Retinal pigment epithelial cell (primary cell): ENCODE measurements around the gene REM1.

Source experiments
- DNase-seq: peaks from one replicate; pipeline ENCODE4 v3.0.0-alpha.2; 2010; ENCODE audit warnings: low read depth
- H3K4me3 ChIP-seq: 2 replicates; pipeline ENCODE4 v1.5.1; 2011; ENCODE audit warnings: mild to moderate bottlenecking, low read length, control low read depth, moderate library complexity
- TF ChIP-seq, protein P1 (sequence below): conservative IDR thresholded peaks from 2 replicates; pipeline ENCODE4 v1.5.1; 2011; ENCODE audit warnings: low read depth, low read length, control low read depth, inconsistent platforms

Gene REM1

DNA sequence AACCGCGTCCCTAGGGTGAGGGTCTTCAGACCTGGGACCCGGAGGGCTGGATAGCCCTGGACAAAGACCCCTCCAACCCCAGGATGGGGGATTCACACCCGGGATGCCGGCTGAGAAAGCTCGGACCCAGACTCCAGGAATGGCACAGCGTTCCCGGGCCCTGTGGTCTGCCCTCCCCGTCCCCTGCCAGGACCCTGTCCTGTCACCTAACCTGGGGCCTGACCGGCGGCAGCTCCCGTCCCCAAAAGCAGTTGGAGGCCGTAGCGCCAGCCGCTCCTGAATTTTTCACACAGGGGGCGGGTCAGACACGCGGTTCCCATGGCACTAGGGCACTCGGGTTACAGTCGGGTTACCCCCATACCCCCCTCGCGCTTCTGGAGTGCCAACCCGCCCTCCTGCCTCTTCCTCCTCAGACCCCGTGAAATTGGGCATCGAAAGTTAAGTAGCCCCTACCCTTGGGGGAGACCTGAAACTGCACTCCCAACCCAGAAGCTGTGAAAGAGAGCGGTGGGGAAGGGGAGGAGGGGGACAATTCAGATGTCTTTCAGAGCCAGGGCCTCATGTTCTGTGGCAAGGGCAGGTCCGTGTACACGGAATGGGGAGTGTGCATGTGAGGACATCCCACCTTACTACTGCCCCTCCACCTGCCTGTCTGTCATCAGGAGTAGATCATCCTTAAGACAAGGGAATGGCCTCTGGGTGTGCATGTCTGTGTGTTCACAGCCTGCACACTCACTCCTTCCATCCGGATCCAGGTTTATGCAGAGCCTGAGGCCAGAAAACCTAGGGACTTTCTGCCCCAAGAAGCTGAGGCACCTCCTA is 595 bp downstream of the REM1 start:
- TF ChIP-seq, protein P1, sequence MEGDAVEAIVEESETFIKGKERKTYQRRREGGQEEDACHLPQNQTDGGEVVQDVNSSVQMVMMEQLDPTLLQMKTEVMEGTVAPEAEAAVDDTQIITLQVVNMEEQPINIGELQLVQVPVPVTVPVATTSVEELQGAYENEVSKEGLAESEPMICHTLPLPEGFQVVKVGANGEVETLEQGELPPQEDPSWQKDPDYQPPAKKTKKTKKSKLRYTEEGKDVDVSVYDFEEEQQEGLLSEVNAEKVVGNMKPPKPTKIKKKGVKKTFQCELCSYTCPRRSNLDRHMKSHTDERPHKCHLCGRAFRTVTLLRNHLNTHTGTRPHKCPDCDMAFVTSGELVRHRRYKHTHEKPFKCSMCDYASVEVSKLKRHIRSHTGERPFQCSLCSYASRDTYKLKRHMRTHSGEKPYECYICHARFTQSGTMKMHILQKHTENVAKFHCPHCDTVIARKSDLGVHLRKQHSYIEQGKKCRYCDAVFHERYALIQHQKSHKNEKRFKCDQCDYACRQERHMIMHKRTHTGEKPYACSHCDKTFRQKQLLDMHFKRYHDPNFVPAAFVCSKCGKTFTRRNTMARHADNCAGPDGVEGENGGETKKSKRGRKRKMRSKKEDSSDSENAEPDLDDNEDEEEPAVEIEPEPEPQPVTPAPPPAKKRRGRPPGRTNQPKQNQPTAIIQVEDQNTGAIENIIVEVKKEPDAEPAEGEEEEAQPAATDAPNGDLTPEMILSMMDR = no peak
- DNase-seq = no peak
- no peak overlapping the region for H3K4me3 ChIP-seq

DNA sequence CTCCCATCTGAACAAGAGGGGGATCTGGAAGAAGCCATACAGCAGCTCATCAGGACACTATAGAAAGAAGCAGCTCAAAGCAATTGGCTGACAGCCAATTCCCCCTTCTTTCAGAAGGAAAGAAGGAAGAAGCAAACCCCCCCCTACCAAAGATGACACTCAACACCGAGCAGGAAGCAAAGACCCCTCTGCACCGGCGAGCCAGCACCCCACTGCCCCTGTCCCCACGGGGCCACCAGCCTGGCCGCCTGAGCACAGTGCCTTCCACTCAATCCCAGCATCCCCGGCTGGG is 1.2 kb downstream of the REM1 start:
- TF ChIP-seq, protein P1 = no peak
- DNase-seq = no peak
- H3K4me3 ChIP-seq = no peak overlapping the region

DNA sequence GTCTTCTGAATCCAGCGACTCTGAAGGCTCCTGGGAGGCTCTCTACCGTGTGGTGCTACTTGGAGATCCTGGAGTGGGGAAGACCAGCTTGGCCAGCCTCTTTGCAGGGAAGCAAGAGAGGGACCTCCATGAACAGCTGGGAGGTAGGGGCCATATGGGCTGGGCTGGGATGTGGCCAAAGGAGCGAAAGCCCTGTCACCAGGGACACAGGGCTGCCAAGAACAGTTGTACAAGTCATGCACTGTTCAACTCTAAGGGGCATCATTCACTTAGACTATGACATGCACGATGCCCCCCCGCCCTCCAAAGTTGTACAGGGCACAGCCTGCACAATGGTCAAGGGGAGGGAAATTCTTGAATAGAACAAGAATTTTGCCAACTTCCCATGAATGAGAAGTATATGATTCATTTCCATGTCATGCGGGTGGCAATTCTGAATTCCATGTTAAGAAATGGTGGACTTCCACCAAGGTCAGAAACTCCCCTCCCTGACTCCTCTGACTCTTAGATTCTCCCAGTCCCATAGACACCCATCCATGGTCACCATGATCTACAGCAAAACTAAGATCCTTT is 1.6 kb downstream of the REM1 start:
- DNase-seq = no peak
- H3K4me3 ChIP-seq = no peak overlapping the region
- TF ChIP-seq, protein P1 = no peak

DNA sequence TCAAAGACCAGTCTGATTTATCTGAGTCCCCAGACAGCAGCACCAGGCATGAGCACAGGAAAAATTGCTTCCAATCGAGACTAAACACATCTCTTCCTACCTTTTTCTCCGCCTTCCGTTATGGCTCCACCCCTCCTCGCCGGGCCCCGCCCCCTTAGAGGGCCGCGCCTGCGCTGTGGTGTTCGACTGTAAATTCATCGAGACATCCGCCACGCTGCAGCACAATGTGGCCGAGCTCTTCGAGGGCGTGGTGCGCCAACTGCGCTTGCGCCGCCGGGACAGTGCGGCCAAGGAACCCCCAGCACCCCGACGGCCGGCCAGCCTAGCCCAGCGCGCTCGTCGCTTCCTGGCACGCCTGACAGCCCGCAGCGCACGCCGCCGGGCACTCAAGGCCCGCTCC is 8.9 kb downstream of the REM1 start:
- TF ChIP-seq, protein P1 = no peak
- DNase-seq = no peak
- H3K4me3 ChIP-seq = no peak overlapping the region

DNA sequence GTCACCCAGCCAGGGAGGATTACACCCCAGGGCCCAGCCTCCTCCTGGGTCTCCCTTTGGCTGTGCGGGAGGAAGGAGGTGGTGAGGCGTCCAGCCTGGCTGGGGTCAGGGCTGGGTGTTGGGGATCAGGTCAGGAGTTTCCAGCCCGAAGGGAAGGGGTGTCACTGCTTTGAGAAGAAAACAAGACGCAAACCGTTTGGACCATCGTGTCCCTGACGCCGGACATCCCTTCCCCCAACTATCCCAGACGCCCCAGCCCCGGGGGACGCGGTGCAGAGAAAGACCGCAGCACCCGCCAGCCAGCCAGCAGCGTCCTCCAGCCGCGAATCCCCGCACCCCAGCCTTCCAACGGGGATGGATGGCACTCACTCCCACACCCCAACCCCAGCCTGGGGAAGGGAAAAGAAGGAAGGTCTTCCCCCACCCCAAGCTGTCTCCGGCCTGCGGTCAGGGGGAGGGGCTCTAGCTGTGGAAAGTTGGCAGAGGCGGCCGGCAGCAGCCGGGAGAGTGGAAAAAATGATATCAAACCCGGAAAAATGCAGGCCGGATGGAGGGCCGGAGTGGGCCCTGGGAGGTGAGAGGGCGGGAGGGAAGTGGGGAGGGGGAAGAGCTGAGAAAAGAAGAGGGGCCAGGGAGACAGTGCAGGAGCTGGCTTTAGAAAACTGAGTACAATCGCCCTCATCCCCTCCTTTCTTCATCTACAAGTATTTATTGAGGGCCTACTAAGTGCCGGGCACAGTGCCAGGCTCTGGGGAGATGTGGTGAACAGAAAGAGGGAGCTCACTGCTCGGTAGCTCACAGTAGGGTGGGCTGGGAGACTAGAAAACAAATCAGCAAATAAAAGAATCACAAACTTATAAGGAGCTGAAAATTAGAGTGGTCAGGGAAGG is 10.6 kb downstream of the REM1 start:
- TF ChIP-seq, protein P1 = no peak
- peak overlapping the region; percentile 23 for H3K4me3 ChIP-seq
- no peak for DNase-seq

DNA sequence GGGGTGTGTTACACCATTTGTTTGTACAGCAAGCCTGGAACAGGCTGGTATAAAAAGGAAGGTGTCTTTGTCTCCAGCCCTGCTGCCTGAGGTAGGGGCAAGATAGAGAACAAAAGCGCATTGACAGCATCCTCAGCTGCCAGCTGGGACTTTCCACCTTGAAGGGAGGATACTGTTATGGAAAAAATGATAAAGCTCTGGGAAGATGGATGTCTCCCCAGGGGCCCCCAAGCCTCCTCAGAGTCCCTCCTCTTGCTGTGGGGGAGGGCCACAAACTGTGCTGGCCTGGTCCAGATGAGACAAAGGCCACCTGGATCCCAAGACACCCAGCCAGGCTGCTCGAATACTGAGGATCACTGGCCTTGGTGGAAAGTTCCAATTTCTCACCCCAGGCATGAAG is 13.0 kb downstream of the REM1 start:
- DNase-seq = no peak
- H3K4me3 ChIP-seq = no peak overlapping the region
- TF ChIP-seq, protein P1 = no peak
